AG10803 (cell line): ENCODE measurements around the gene ITFG1.

Source experiments
- DNase-seq: peaks from one replicate; pipeline ENCODE4 v3.0.0; 2010; ENCODE audit warnings: low read depth
- H3K4me3 ChIP-seq: 2 replicates; pipeline ENCODE4 v1.5.1; 2011; ENCODE audit warnings: mild to moderate bottlenecking, low read length, control low read depth
- CTCF ChIP-seq: conservative IDR thresholded peaks from 2 replicates; pipeline ENCODE4 v1.5.1; 2011; ENCODE audit warnings: mild to moderate bottlenecking, low read length, control low read depth, inconsistent platforms

The ITFG1 gene

GRCh38 chr16:47382362-47382761 lies 78.5 kb downstream of the ITFG1 start:
- no peak overlapping the region for H3K4me3 ChIP-seq
- TF ChIP-seq CTCF, result no peak
- no peak for DNase-seq

DNA sequence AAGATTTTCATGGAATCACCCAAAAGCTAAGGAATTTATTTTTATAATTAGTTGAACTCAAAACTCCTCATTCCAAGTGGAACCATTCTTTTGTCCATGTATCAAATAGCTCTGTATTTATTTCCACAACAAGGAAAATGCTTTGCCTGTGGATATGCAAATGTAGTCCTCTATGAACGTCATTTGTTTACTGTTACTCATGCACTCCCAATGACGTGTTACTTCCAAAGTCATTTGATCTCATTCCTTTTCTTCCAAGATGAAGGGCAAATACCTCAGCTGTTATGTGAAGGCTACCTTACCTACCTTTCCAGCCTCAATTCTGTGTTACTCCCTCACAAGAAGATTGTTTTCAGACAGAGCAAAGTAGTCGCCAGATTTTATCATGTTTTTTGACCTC lies 83.7 kb downstream of the ITFG1 start:
- H3K4me3 ChIP-seq, result no peak overlapping the region
- no peak for TF ChIP-seq CTCF
- DNase-seq, result no peak

DNA sequence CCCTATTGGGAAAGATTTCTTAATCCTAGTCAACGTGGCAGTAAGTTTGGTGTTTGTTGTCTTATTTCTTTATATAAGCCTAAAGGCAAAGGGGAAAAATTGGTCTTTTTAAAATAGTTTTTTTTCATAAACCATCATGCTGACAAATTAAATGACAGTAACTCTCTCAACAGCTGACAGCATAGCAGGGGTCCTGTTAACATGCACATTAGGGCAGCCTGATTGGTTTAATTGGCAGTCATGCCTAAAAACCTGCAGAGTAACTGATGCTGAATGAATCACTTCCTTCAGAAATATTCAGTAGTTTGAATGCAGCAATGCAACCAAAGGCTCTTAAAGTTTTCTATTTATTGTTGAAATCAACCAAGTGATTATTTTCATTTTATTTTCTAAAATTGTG lies 85.4 kb downstream of the ITFG1 start:
- no peak for TF ChIP-seq CTCF
- H3K4me3 ChIP-seq, result no peak overlapping the region
- DNase-seq, result no peak

DNA sequence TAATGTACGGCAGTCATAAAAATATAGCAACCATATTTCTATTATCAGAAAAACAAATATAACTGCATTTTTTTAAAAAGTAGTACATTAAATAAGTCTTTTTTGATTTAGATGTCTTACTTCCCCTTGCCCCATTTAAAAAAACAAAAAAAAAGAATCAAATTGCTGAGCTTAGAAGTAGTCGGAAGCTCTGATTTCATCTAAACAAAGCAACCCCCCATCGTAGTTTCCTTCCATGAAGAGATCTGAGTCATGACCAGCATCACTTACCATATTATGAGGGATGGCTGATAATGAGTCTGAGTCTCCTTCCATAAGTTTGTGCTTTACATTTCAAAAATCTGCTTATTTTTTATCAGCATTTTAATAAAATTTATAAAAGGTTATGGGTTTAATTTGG lies 86.2 kb downstream of the ITFG1 start:
- H3K4me3 ChIP-seq, result no peak overlapping the region
- no peak for TF ChIP-seq CTCF
- no peak for DNase-seq

DNA sequence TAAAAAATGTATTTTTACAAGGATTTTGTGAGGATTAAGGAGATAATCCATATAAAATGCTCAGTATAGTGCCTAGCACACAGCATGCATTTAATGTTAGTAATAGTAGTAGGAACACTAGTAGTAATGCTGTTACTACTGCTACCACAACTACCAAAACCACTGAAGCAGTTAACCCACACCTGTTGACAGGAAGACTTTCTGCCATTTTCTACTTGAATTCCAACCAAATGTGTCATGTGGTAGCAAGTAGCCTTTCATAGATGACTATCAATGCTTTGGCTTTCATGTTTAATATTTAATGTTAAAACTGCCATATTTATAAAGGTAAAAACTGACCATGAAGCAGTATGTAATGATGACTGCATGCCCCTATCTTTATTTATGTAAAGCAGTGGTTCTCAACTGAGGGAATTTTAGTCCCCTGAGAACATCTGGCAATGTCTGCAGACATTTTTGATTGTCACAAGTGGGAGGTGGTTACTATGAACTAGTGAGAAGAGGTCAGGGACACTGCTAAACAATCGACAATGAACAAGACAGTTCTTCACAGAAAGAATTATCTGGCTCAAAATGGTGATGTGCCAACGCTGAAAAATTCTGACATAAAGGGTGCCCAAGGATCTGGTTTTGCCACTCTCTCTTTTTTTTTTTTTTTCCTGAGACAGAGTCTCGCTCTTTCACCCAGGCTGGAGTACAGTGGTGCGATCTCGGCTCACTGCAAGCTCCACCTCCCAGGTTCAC lies 89.4 kb downstream of the ITFG1 start:
- no peak for TF ChIP-seq CTCF
- no peak for DNase-seq
- no peak overlapping the region for H3K4me3 ChIP-seq

DNA sequence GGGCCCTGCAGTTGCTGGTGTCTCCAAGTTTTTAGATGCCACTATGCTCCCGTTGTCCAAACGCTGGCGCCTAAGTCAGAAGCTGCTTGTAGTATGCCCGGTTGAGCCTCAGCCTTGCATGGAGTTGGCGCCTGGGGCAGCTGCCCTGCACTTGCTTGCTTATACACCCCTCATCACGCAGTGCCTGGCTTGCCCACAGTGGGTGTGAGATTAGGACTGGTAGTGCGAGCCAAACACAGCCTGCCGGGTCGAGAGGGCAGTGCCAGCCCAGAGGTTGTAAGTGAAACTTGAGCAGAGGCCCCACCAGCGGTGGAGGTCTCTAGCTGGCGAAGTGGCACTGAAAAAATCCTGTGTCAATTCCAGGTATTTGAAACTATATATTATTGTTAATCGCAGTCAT lies 90.3 kb downstream of the ITFG1 start:
- TF ChIP-seq CTCF, result no peak
- no peak overlapping the region for H3K4me3 ChIP-seq
- DNase-seq, result no peak

- H3K4me3 ChIP-seq, result no peak overlapping the region
- TF ChIP-seq CTCF, result no peak
- DNase-seq, result no peak
Measured at GRCh38 chr16:47366228-47366627, 94.6 kb downstream of the ITFG1 start.
